HG03575 (cell line): ENCODE data around the gene APOB.
"Not testable (repeated sequence)": the region's sequence is repeated elsewhere in the genome, so short reads cannot be mapped to it uniquely, and the experiment has no call there.

Experiments
- ATAC-seq: cut with Tn5 transposase; IDR thresholded peaks from one replicate; pipeline ENCODE4 v1.9.1; 2021; ENCODE audit not compliant: unreplicated experiment, insufficient number of reproducible peaks, low FRiP score; ENCODE audit errors: extremely low read depth

The APOB gene

GRCh38 chr2:21034156-21034971 is 9.5 kb downstream of the APOB start:
- ATAC-seq: no peak

DNA sequence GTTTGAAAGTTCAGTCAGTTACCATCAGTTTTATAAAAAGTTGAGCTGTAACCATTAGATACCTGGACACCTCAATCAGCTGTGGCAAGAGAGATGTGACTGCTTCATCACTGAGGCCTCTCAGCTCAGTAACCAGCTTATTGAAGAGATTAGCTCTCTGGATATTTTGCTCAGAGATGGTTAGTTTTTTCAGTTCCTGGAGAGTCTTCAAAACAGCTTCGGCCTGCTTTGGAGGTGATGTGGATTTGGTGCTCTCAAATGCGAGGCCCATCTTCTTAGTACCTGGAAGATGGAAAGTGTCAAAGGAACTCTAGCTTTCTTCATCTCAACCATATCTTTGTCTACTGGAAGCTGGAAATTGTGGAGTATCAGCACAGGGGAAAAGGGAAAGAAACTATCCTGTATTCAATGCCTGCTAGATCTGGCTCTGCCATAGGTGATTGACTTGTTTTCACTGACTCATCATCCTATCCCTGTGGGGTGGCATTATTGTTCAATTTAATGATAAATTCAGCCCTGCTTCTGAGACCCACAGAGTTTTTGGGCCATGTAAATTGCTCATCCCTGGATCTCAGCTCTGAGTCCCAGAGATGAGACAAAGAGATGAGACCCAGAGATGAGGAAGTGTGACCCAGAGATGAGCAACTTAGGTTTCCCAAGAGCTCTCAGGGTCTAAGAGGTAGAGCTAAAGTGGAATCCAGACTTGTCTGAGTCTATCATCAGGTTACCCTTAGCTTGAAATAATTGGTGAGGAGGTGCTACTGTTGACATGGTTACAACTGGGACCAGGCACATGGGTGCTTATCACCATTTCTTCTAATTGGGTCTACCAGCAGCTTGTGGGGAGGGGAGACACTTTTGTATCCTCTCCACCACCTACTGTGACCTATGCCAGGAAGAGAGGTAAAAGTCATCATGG is 10.4 kb downstream of the APOB start:
- ATAC-seq: no peak

GRCh38 chr2:21032338-21033236 is 11.3 kb downstream of the APOB start:
- no peak for ATAC-seq

GRCh38 chr2:21030983-21031968 is 12.6 kb downstream of the APOB start:
- ATAC-seq: no peak

DNA sequence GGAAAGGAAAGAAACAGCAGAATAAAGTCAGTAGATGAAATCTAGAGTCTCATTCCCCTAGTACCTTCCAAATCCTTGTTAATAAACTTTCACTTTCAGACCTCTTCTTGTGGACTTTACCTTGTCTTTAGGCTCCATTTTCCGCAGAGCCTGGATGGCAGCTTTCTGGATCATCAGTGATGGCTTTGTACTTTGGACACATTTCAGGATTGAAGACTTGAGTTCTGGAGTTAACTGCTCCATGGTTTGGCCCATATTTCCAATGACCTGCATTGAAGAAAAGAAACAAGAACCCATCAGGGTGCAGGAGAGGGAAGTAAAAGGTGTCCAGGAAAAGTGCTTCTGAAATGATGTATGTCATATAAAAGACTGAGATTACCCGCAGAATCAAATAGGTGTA is 14.4 kb downstream of the APOB start:
- no peak for ATAC-seq

DNA sequence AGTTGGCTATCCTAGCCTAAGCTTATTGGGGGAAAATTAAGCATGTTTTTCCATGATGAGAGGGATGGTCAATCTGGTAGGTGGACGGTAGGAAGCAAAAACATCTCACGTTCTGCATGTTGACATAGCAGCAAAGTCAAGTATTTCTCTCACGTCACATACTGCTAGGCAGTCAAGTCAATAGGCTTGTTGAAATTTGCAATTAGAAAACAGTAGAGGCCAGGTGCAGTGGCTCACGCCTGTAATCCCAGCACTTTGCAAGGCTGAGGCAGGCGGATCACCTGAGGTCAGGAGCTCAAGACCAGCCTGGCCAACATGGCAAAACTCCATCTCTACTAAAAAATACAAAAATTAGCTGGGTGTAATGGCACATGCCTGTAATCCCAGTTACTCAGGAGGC is 14.9 kb downstream of the APOB start:
- ATAC-seq: not testable (repeated sequence)

DNA sequence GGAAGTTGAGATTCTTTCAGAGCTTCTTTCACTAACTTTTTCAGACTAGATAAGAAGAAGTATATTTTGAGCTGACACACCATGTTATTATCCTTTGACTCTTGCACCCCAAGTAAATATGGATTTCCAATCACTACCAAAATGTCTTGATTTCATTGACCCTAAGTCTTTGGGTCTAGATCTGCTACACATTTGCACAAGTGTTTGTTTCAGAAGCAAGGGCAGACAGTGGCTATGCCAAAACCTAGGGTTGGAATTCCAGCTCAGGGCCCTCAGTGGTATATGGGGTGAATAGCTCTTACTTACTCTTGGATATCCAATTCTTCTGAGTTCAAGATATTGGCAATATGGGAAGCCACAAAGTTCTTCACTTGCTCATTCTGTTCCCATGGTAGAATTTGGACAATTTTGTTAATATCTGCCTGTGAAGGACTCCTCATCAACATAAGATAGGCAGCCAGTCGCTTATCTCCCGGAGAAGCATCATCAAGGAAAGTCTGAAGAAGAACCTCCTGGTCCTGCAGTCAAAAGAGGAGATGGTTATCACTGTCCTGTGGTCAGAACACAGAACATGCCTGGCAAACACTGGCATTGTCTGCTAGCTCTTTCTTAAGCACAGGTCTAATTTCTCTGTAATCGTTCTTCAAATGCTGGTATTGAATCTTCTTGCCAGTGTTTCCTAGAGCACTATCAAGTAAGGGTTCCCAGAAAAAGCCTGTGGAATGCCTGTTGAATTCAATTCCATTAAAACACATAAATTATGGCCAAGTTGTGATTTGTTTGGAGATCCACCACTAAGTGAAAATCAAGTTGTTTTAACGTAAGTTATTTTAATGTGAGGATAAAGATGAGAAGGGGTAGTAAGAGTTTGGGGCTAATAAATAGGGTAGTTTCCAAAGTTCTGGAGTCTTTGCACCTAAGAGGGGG is 15.6 kb downstream of the APOB start:
- ATAC-seq: no peak

- ATAC-seq: no peak
Measured at GRCh38 chr2:21026479-21027282, 17.2 kb downstream of the APOB start.

GRCh38 chr2:21025690-21026478 is 18.0 kb downstream of the APOB start:
- ATAC-seq: no peak

GRCh38 chr2:21024722-21025389 is 19.0 kb downstream of the APOB start:
- ATAC-seq: no peak

DNA sequence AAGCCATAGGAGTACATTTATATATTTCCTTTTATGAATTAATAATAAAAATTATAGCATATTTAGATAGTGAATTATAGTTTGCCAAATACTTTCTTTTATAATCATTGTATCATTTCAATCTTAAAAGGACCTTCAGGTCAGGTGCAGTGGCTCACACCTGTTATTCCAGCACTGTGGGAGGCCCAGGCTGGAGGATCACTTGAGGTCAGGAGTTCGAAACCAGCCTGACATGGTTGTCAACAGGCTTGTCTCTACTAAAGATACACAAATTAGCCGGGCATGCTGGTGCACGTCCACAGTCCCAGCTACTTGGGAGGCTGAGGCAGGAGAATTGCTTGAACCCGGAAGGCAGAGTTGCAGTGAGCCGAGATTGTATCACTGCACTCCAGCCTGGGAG is 19.7 kb downstream of the APOB start:
- no peak for ATAC-seq

- ATAC-seq: no peak
Measured at GRCh38 chr2:21023419-21024181, 20.3 kb downstream of the APOB start.

DNA sequence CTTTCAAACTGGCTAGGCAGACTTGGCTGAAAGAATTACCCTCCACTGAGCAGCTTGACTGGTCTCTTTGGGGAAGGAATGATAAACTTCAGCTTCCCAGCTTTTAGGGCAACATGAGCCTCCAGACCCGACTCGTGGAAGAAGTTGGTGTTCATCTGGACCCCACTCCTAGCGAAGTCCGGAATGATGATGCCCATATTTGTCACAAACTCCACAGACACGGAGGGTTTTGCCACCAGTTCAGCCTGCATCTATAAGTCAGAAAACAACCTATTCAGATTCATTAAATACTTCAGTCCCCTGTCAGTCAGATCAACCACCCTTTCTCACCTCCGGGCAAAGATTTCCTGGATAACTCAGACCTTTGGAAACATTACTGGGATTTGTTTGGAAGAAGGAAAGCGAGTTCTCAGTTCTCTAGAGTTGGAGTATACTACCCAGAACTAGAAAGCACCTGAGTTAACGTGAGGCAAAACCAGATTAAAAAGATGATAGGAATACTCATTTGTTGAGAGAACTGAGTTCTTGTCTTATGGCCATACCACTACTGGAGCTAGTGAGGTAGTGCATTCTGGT is 21.0 kb downstream of the APOB start:
- no peak for ATAC-seq

- ATAC-seq: no peak
Measured at GRCh38 chr2:21021430-21021829, 22.4 kb downstream of the APOB start.
